ENCODE data around the gene ETV6.
A peak's percentile ranks its signal among the peaks of the same experiment; 100 is the strongest.

Gene ETV6

DNA sequence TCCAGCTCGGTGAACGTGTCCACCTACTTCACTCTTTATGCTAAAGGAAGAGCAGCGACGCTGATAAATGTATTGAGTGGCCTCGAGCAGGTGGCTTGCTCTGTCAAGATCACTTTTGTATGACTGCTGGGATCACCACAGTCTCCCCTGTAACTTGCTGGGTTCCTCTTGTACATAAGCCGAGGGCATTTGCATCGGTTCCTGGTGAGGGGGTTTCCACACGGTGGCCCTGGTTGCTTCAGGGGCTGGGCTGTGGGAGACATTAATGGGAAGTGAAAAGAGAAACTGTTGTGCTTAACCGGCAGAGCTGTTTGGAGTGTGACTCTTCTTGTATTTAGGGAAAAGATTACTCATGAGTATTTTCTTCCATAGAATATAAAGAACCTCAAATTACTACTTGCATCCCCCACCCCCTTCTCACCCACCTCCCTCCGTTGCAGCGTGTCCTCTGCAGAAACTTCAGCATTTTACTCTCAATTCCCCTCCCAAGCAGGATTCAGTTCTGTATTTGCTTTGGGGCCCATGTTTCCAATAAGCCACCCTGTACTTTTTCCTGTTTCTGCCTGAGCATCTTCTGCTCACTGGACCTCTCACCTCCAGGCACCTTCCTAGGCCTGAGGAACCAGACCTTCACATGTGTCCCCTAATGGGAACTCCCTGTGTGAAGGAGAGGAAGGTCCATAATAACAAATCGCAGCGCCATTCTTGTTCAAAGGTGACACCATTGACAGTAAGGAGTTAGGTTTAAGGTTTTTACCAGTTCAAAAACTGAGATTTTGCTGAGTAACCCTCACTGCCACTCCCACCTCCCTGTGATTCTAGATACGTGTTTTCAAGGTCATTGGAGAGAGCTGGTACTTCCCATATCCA lies 187.0 kb downstream of the ETV6 start:
- peak; percentile 80 for DNase-seq

DNA sequence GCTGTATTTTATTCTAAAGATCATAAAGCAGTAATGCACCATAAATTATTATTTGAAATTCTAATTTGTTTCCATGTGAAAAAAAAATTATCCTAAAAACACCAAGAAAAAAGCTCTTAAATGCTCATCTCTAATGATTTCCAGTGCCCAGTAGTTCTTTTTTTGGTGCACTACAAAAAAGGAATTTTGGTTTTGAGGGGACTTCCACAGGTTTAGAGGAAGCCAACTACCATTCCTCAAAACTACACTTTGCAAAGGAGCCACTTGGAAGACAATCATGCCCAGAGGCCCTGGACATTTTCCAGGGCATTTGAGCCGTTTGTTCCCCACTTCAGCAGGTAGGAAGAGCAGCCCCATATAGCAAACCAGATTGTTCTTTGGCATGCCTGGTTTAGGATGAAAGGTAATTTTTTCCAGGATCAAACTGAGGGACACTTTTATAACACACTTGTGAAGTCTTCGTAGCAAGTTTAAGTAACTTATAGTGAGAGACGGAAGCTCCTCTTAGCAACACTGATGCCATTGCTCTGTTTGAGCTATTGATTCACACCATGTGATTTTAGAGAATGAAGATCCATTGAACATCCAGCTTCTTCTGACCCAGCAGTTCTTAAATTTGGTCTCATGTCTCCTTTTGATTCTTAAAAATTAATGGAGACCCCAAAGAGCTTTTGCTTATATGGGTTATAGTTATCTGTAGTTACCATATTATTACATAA lies 187.9 kb downstream of the ETV6 start:
- DNase-seq, result no peak

DNA sequence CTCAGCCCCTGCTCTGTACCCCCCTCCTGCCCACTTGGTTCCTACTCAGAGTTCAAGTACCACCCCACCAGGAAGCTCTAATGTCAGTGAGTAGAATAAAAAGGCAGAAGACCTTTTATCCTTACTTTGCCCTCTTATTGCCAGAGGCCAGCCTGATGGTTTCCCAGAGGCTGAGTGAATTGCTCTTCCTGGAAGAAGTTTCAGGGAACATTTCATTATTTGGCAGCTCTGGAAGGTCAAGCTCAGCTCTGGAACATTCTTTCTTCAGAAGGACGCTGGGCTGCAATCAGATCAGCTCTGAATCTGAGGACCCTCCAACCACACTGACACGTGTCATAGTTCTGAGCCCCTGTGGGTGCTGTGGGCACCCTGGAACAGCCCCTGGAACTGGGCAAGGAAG lies 188.9 kb downstream of the ETV6 start:
- no peak for DNase-seq

DNA sequence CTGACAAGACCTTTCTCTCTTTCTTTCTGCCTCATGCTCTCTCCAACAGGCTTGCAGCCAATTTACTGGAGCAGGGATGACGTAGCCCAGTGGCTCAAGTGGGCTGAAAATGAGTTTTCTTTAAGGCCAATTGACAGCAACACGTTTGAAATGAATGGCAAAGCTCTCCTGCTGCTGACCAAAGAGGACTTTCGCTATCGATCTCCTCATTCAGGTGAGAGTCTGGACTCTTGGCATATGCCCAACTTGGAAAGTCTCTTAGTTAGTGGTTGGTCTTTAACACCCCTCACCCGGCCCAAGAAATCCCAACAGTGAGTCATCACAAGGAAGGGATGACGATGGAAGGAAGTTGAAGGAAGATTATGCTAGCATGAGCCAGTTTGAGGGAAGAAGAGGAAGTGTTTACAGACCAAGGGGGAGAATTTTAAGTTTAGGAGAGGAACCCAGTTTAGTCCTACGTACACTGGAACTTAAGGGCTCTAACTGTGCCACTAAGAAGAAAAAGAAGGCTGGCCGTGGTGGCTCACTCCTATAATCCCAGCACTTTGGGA lies 189.7 kb downstream of the ETV6 start:
- DNase-seq, result no peak

DNA sequence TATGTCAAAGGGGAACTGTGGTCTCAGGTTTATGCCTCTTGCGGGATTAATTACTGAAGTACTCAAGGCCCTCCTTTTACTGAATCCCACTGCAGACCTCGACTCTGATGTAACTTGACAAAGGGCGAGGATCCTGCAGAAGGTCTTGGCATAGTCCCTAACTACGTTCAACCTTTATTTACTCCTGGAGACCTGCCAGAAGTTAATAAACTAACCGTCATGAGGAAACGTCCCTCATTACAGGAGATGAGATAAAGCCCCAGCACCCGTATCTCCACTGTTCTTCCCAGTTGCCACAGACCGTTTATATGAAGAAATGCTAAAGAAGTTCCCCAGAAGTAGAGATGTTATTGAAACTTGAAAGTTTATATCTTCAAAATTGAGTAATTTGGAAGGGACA lies 190.9 kb downstream of the ETV6 start:
- DNase-seq, result no peak

DNA sequence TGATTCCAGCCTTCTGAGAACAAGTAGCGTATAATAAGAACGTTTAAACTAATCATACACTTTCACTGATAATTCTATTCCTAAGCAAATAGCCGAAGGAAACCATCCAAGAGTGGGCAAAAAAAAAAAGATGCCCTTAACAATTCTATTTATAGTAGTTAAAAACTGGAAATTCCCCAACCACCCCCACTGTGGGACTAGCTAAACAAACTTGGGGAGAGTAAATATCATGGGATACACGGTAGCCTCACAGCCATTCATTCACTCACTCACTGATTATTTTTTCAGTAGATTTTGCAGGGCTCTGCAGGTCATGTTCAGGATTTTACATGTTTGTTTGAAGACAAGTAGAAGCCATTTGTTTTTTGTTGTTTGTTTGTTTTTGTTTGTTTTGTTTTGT lies 197.0 kb downstream of the ETV6 start:
- DNase-seq, result no peak

DNA sequence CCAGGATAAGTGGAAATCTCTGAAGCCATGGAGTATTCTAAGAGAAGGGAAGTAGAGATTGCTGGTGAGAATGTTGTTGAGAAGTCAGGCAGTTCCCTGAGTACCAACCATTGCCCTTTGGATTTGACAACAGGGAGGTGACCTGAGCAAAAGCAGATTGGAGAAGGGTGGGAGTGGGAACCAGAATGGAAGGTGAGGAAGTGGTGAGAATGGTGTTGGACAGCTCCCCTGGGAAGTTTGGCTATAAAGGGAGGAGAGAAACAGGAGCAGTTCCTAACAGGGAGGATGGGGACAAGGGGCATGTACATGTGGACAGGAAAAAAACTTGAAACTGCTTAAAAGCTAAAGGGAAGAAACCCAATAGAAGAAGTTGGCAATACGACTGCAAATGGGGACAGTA lies 198.1 kb downstream of the ETV6 start:
- DNase-seq, result no peak

DNA sequence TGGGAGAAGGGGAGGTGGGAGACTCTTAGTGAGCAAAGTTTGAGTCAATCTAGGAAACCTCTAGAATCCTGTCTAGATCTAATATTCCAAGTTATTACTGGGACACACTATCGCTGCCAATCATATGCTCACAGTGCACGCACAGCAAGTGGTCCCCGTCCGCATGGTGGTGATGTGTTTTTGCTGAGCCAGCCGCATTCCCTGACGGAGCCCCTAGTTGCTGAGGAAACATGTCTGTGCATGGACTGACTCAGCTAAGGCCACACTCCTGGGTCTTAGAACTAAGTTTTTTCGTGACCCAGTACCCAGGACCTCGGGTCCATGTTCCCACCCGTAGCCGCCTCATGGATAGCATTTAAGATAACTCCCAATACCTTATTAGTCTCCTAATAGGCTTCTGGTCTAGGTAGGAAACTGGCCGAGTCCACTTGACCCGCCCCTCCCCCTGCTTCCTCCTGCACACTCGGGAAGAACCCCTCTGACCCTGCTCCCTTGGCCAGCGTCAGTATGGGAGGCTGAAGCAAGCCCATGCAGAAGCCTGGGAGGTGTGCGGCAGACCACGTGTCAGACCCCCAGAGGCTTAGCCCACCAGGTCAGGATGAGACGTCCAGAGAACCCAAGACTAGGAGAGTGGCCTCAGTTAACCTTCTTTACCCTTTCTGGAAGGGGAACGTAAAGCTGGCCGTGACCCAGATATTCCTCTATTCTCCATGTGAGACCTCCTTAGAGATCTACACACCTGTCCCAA lies 200.5 kb downstream of the ETV6 start:
- DNase-seq, result no peak

DNA sequence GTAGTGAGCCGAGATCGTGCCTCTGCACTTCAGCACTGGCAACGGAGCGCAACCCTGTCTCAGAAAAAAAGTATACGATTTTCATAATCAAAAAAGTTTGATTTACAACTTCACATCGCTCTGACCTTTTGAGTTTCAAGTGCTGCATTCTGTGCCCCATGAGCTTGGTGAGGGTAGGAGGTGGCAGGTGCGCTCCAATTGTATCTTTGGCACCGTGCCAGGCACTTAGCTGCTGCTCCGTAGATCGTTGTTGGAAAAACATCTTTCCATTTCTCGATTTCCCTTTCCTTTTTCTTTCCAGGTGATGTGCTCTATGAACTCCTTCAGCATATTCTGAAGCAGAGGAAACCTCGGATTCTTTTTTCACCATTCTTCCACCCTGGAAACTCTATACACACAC lies 203.7 kb downstream of the ETV6 start:
- DNase-seq, result no peak

DNA sequence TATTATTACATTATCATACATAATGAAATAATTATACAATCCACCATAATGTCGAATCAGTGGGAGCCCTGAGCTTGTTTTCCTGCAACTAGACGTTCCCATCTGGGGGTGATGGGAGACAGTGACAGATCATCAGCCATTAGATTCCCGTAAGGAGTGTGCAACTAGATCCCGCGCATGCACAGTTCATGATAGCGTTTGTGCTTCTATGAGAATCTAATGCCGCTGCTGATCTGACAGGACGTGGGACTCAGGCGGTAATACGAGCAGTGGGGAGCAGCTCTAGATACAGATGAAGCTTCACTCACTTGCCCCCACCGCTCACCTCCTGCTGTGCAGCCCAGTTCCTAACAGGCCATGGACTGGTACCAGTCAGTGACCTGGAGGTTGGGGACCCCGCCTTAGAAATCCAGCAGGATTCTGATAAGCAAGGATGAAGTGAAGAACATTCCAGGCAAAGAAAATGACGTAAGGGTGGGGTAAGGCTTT lies 204.6 kb downstream of the ETV6 start:
- DNase-seq, result no peak

DNA sequence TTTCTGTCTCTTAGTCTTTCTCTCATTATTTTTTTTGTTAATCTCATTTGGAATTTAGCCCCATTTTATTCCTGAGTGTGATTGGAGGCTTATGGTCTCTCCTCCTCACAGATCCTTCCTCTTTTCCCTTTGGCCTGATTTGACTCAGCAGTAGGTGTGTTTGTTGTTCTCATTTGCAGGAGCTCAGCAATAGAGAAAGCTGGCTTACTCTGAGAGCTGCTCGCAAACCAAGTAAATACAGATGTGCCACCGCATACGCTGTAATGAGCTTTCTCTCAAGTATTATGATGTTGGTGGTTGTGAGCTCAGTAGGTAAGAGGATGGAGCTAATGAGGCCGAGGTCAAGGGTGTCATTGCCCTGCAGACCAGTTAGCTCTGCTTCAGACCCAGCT lies 206.5 kb downstream of the ETV6 start:
- DNase-seq, result no peak

DNA sequence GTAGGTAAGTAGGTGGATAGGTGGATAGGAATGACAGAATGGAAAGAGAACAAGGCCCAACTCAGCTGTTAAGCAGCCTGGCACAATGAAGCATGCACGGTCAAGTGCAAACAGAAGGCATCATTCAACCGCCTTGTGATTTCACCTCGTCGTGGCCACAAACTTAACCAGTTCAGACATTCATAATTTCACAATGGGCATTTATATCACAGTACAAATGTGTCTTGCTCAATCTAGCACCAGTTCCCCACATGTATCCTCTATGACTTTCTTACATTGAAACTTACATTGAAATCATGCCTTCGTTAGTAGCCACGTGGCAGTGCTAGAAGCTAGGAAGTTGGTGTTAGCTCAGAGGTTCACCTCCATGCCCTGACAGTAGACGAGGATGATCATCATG lies 207.5 kb downstream of the ETV6 start:
- DNase-seq, result no peak

DNA sequence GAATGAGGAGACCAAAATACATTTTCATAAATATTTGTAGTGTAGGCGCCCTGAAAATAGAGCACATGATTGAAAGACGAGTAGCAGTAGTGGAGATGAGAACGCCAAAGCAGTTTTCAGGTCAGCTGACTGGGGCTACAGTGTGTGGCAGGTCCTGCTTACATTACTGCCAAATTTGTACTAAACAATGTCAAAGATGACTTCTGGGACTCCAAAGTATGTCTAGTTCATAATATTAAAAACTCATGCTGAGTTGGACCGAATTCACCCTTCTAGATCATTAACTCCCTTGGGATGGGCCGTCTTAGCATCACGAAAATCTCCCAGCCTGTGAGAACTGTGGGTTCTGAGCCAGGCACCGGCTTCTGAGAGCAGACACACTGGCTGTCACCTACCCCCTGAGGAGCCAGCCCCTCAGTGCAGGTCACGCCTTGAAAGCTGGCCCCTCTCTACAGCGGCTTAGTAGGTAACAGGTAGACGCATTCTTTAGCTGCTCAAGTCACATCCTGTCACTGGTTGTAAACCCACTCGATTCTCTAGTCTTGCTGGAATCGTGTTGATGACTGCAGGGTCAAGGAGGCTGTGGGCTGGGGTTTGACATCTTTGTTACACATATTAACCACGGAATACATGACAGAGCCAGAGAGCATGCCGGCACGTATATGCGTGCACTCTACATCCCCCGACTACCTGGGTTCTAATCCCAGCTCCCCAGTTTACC lies 210.4 kb downstream of the ETV6 start:
- DNase-seq, result peak; percentile 58

DNA sequence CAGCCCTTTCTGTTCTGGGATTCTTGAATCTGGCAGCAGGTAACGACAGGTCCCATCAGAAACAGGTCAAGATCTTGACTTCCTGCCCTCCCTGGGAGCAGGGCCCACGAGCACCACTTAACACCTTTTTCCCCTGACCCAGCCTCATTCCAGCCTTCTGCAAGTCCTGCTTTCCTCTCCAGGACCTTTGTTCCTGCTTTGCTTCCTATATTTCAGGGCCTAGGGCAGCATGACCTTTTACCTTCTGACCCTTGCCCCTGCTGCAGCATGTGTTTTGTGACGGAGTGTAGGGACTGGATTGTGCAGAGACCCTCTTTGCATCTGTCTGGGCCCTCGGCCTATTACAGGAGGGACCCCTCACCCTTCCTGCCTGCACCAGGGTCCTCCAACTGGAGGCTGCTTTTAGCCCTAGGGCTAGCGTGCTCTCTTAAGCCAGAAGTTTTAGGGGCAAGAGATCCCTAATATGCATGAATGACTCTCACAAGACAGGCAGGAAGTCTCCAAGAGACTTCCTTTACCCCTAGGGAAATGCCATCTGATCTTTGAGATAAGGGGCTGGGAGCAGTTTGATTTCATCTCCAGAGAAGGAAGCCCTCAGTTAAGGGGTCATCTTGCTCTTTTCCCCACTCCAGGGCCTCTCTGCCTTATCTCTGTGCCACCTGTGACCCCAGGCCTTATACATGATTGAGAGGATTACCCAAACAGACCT lies 211.8 kb downstream of the ETV6 start:
- DNase-seq, result peak; percentile 26

DNA sequence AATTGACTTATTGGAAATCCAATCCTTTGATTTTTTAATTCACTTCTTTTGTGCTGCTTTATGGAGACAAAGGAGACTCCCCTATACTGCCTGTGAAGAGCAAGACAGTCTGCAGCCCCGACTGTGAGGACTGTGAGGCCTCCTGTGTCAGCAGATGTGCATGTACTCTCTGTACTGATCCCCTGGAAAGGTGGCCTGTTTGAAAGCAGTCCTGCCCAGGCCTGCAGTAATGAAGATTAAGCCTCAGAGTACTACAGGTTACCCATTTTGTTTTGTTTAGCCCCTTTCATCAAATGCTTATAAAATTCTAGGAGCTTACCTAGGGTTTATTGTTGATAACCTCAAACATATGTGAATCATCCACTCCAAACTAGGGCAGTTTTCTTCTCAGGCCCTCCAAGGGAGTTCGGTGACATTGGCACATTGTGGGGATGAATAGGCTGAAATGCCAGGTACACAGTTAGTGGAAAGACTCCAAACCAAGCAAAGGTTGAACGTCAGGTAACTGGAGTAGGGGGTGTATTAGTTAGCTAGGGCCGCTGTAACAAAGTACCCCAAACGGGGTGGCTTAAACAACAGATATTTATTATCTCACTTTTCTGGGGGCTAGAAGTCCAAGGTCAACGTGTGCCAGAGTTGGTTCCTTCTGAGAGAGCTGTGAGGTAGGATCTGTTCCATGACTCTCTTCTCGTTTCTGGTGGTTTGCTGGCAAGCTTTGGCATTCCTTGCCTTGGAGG lies 212.6 kb downstream of the ETV6 start:
- peak; percentile 33 for DNase-seq

DNA sequence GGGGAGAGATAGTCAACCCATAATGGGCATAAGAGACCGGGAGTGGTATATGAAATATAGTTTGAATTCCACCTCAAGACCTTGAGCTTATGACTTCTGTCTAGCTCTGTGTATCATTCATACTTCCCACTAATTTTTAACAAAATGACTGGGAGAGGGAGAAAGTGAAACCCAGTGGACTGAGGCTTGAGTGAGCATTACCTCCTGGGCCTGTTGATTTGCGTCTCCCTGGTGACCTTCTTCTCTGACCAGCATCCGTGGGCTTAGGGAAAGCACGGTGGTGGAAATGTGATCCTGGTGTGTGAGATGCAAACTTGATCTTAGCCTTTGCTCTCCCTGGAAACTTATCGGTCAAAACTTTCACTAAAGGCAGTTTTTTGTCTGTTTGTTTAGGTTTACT lies 213.3 kb downstream of the ETV6 start:
- no peak for DNase-seq

DNA sequence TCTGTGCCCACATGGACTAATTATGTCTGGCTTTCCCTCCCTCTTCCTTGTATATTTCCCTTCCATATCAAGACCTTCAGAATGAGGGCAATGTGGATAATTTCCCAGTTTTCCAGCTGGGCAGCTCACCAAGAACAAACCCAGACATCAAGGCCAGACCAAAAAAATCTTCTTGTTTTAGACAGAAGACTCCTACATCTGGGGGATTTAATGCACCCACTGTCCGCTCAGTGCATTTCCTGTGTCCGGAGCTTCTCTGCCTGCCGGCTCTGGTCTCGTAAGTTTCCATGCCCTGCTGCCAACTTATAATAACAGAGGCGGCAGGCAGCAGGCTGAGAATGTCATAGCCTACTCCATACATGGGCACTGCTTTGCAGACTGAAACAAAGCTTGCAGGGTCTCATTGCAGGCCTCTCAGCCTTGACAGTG lies 214.0 kb downstream of the ETV6 start:
- peak; percentile 33 for DNase-seq

DNA sequence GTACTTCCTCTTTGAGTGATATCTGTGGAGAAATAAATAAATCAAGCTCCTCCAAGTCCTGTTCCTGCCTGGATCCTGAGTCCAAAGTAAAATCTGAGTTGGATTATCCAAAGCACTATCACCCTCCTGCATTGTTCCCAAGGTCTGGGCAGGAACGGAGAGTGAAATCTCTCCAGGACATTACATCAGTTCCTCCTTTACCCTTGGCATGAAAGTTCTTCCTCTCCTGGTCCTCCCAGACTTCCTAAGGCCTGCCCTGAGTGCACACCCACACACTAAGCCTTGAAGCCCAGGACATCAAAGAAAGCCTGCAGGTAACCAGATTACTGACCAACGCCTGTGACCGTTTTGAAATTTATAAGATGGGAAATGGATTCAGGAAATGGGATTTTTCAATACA lies 214.5 kb downstream of the ETV6 start:
- DNase-seq, result peak; percentile 21

DNA sequence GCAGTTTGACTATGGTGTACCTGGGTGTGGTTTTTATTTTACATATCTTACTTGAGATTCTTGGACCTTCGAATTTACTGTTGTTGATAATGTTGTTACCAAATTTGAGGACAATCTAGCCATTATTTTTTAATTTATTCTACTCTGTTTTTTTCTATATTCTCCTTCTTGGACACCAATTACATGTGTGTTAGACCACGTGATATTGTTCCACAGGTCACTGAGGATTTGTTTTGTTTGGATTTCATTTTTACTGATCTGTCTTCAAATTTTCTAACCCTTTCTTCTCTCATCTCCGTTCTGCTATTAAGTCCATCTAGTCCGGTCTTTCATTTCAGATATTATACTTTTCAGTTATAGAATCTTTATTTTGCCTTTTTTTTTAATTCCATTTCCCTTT lies 216.3 kb downstream of the ETV6 start:
- DNase-seq, result no peak

DNA sequence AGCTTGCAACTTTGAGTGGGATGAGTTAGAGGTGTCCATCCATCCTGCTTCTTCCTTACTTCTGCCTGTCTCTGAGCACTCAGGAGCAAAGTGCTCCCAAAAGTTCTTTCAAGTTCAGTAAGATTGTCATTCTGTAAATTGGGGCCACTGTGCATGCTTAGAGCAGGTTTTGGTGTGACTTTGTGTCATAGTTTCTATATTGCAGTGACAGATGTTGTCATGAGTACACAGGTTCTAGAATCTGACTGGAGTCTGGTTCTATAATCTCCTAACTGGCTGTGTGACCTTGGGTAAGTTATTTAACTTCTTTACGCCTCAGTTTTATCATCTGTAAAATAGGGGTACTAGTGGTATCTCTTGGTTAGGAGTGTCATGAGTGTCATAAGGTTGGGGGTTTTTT lies 218.6 kb downstream of the ETV6 start:
- DNase-seq, result no peak

DNA sequence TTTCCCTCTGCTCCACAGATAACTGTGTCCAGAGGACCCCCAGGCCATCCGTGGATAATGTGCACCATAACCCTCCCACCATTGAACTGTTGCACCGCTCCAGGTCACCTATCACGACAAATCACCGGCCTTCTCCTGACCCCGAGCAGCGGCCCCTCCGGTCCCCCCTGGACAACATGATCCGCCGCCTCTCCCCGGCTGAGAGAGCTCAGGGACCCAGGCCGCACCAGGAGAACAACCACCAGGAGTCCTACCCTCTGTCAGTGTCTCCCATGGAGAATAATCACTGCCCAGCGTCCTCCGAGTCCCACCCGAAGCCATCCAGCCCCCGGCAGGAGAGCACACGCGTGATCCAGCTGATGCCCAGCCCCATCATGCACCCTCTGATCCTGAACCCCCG lies 219.9 kb downstream of the ETV6 start:
- DNase-seq, result no peak
